Gastroesophageal sphincter (tissue), 3 donors: ENCODE data around the gene NFKB2.

ENCODE experiments used
- CTCF ChIP-seq, 4 experiments: fragments of 200-600 bp in 2 of 4; fragments of 450-650 bp in 2 of 4; sonication (generic) in 1 of 4; IDR thresholded peaks; one replicate each; pipeline ENCODE4 v1.5.1; 2017 to 2019; ENCODE audit warnings: antibody characterized with exemption in 4 of 4, mild to moderate bottlenecking in 2 of 4, moderate library complexity in 2 of 4
- EP300 ChIP-seq: sonication (generic); formaldehyde crosslinking; IDR thresholded peaks from one replicate; pipeline ENCODE4 v1.6.1; 2017; ENCODE audit warnings: antibody characterized with exemption, mild to moderate bottlenecking

- TF ChIP-seq EP300 (no peak), CTCF (IDR thresholded peaks at IDR 0.05) (no peak)
These were observed 15.0 kb downstream of the NFKB2 start for GRCh38 chr10:102410429-102411073.
